AG04449 (cell line): ENCODE data around the gene NAV2.
A peak's percentile ranks its signal among the peaks of the same experiment; 100 is the strongest.

ENCODE experiments used
- CTCF ChIA-PET: fragments of 350-600 bp; formaldehyde crosslinking; extraction: SDS; loops from one replicate; lab custom pipeline; 2021; ENCODE audit warnings: antibody characterized with exemption; lab: Yijun Ruan, JAX
- POLR2A ChIA-PET: fragments of 400-600, 350-600 bp; formaldehyde crosslinking; extraction: SDS; loops from one replicate; lab custom pipeline; 2020; ENCODE audit warnings: antibody characterized with exemption, inconsistent platforms; lab: Yijun Ruan, JAX
- DNase-seq: peaks from one replicate; pipeline ENCODE4 v3.0.0-alpha.2; 2010; ENCODE audit warnings: low read depth, low spot score
- H3K4me3 ChIP-seq: 2 replicates; pipeline ENCODE4 v1.5.1; 2011; ENCODE audit warnings: low read depth, mild to moderate bottlenecking, control low read depth, low read length
- TF ChIP-seq, protein P1 (sequence below): IDR thresholded peaks from one replicate; pipeline ENCODE4 v1.5.1; 2011; ENCODE audit warnings: mild to moderate bottlenecking, moderate library complexity, low read length, control low read depth, inconsistent platforms; ENCODE audit not compliant: insufficient read depth; ENCODE audit errors: missing control alignments

NAV2 gene

DNA sequence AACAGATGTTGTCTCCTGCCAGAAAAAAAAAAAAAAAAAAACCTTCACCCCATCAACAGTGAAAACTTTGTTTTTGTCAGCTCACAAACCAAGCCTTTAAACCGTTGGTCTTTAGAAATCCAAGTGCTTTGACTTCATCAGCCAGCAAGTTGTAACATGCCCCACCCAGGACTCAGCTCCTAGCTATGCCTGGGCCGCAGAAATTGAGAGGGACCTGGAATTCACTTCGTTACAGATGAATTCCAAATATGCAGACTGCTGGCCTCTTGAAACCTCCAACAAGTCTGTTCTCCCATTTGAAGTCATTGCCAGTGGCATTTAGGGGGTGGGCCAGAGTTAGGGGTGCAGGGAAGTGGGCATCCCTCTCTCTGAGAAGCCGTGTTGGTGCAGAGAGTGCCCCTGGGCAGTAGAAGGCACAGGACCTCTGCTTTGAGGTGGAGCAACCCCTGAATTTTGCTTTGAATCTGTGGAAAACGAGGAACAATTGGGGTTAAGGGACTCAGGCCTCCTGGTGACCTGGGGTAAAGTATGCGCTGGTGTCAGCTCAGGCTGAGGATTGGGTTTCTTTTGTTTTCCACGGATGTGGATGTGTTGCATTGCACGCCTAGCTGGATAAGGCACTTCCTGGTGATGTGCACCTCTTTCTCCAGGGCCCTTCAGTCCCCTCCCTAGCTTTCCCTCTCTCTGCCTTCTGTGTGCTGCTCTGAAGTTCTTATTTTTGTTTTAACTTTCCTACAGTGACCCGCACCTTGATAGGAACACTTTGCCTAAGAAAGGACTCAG lies 338.1 kb downstream of the NAV2 start:
- TF ChIP-seq, protein P1, sequence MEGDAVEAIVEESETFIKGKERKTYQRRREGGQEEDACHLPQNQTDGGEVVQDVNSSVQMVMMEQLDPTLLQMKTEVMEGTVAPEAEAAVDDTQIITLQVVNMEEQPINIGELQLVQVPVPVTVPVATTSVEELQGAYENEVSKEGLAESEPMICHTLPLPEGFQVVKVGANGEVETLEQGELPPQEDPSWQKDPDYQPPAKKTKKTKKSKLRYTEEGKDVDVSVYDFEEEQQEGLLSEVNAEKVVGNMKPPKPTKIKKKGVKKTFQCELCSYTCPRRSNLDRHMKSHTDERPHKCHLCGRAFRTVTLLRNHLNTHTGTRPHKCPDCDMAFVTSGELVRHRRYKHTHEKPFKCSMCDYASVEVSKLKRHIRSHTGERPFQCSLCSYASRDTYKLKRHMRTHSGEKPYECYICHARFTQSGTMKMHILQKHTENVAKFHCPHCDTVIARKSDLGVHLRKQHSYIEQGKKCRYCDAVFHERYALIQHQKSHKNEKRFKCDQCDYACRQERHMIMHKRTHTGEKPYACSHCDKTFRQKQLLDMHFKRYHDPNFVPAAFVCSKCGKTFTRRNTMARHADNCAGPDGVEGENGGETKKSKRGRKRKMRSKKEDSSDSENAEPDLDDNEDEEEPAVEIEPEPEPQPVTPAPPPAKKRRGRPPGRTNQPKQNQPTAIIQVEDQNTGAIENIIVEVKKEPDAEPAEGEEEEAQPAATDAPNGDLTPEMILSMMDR = no peak
- ChIA-PET POLR2A (no interaction called here), CTCF (interaction anchor here (0.6 to 1.6 kb wide), 4 partner anchors 8 to 126 kb away, joined by 4 to 6 read pairs (median 4); no protein-coding TSS in a partner anchor)
- DNase-seq = no peak
- H3K4me3 ChIP-seq = no peak overlapping the region

DNA sequence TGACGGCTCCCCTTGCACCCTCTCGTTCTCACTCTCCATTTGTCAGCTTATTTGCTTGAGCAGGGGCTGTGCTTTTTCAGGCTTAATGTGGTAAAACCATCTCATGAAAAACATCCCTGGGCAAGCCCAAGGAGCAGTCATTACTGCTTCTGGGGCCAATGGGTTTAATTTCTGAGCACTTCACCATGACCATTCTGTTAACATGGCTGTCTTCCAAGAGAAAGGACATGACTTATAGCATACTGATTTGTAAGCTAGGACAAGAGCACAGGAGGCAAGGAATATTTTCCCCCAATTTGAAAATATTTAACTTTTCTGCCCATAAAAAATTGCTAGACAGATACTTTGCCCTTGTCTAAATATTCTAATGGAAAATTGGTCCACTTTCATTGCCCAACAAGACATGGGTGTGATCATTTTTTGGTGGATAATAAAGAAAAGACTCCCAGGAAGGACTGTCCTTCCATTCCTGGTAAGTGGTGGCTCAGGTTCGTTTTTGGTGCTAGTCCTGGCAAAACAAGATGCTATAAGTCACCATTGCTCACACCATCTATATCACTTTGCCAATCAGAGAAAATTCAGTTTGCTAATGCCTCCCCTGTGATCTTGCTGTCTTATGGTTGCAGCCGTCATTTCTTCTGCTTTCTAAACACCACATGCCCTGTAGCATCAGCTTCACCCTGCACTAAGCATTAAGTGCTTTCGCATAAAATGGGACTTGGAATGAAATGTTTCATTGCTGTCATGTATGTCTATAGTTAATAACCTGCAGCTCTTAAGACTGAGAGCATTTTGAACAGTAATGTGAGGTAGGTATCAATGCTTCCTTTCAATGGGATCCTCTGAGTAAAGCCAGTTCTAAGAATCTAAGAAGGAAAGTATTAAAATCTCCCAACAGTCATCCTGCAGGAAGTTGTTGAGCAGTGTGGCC lies 339.1 kb downstream of the NAV2 start:
- TF ChIP-seq, protein P1 = no peak
- H3K4me3 ChIP-seq = no peak overlapping the region
- CTCF ChIA-PET = interaction anchor here (0.8 to 1.0 kb wide), 3 partner anchors 10 to 29 kb away, joined by 3 read pairs; no protein-coding TSS in a partner anchor
- no peak for DNase-seq
- POLR2A ChIA-PET = no interaction called here

DNA sequence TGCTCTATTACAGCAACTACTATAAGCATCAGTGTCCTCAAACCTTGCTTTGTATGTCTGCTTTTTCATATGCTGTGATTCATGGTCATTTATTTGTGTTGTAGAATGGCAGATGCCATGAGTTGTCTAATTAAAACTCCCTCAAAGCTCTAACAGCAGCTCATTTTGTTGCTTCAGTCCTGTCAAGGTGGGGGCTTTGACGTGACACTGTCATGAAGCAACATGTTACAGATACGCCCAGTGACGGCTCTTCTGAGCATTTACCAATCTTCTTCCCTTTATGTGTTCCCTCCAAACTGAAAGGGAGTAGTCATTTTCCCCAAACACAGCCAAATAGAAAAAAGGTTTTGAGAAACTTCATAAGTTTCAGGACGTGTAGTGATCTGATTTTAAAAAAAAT lies 340.9 kb downstream of the NAV2 start:
- H3K4me3 ChIP-seq = no peak overlapping the region
- ChIA-PET CTCF (interaction anchor here (0.9 kb wide), 1 partner anchor 214 kb away, joined by 3 read pairs; no protein-coding TSS in a partner anchor), POLR2A (no interaction called here)
- TF ChIP-seq, protein P1 = no peak
- DNase-seq = no peak

DNA sequence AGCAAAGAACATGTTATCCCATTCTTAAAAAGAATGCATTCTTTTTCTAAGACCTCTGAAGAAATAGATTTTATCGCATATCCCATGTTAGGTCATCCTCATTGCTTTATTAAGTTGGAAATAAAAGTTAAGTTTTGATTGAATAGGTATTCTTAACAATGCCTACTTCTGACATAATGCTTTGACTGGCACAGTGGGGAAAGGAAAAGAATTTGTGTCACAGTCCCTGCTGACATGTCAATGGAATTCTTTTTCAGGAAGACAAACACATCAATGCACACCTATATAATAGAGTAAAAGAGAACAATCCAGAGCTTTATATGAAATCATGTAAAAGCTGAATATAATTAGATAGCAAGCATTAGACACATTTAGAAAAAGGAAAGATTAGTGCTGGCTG lies 341.9 kb downstream of the NAV2 start:
- ChIA-PET POLR2A (no interaction called here), CTCF (no interaction called here)
- no peak overlapping the region for H3K4me3 ChIP-seq
- TF ChIP-seq, protein P1 = no peak
- no peak for DNase-seq

DNA sequence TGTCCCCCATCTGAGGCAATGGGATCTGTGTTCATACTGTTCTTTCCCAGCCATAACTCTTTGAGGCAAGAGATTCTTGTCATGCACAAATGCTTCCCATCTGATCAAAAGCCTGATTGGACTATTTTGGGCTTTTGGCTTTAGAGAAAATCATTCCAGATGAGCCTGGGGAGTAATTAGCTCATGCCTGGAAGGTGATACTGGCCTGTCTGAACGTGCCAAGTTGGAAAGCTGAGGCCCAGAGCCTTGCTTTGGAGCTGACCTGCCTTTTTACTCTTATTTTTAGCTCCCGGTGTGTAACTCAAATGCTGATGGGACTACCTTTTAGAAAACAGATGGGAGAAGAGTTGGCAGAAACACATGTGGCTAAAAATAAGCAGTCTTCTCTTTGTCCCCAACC lies 342.7 kb downstream of the NAV2 start:
- ChIA-PET POLR2A (no interaction called here), CTCF (interaction anchor here (1.0 to 1.8 kb wide), 5 partner anchors 9 to 102 kb away, joined by 3 to 7 read pairs (median 4); no protein-coding TSS in a partner anchor)
- TF ChIP-seq, protein P1 = no peak

More for the DNA sequence above, 342.7 kb downstream of the NAV2 start:
- no peak overlapping the region for H3K4me3 ChIP-seq
- DNase-seq = peak; percentile 14
